Activated B cell treated with CpG ODN at 0.5 μM for 24 hours (primary cell): ENCODE results near the gene AHNAK2. TPM values are rescaled to one million over a fixed set of nuclear protein-coding genes. Genes with fewer than 3 reads are reported as not detected.

Experiments
- ATAC-seq: fragments of 200-7000 bp; cut with Tn5 transposase; one replicate; pipeline ENCODE4 v1.10.0; 2021; ENCODE audit warnings: low read depth, mild to moderate bottlenecking, moderate library complexity
- CTCF ChIA-PET: fragments of 350-600 bp; sonication (Branson Sonifier 250); formaldehyde crosslinking; loops from one replicate; lab custom pipeline; 2021; ENCODE audit warnings: antibody characterized with exemption; lab: Charles Lee
- POLR2A ChIA-PET: fragments of 350-600 bp; sonication (Branson Sonifier 250); formaldehyde crosslinking; loops from one replicate; lab custom pipeline; 2021; ENCODE audit warnings: antibody characterized with exemption; lab: Charles Lee
- DNase-seq: peaks from one replicate; pipeline ENCODE4 v3.0.0; 2022
- H3K27ac Mint-ChIP-seq: one replicate; pipeline ENCODE4 v1.8.0; 2020; ENCODE audit warnings: mixed read lengths
- H3K27me3 Mint-ChIP-seq: one replicate; pipeline ENCODE4 v1.8.0; 2021; ENCODE audit warnings: mixed read lengths
- H3K36me3 Mint-ChIP-seq: one replicate; pipeline ENCODE4 v1.8.0; 2021; ENCODE audit warnings: low read depth, mixed read lengths
- H3K4me1 Mint-ChIP-seq: one replicate; pipeline ENCODE4 v1.8.0; 2021; ENCODE audit warnings: mixed read lengths
- H3K4me3 Mint-ChIP-seq: one replicate; pipeline ENCODE4 v1.8.0; 2020; ENCODE audit warnings: mild to moderate bottlenecking, mixed read lengths
- H3K9me3 Mint-ChIP-seq: one replicate; pipeline ENCODE4 v1.8.0; 2020; ENCODE audit warnings: mixed read lengths
- CTCF ChIP-seq: fragments of 200-600 bp; IDR thresholded peaks from one replicate; pipeline ENCODE4 v1.8.0; 2022; ENCODE audit warnings: antibody characterized with exemption, mild to moderate bottlenecking
- intact Hi-C: fragments of 100-400 bp; cut with micrococcal nuclease; formaldehyde crosslinking; loops from one replicate; pipeline ENCODE4 v1.15.1; 2024
- total RNA-seq: library from RNA; stranded (reverse); gene quantifications from 2 replicates; pipeline ENCODE4 v1.2.3, GENCODE V29; 2022

Gene AHNAK2
- total RNA-seq, 1 donor from 2014 or later: not detected

- CTCF ChIA-PET: no interaction called here
- Mint-ChIP-seq H3K9me3 (no peaks in the 10 kb centered on the region), H3K36me3 (peaks cover 15% of the 10 kb centered on the region), H3K4me3 (no peak overlapping the region), H3K27me3 (no peaks in the 10 kb centered on the region), H3K4me1 (peaks cover 64% of the 10 kb centered on the region), H3K27ac (no peak overlapping the region)
- no peak for TF ChIP-seq CTCF
- intact Hi-C loops: no loop called here
- POLR2A ChIA-PET: interaction anchor here (0.6 kb wide), 2 partner anchors 13 to 52 kb away, joined by 3 to 4 read pairs; no protein-coding TSS in a partner anchor
- ATAC-seq: no peak
- no peak for DNase-seq
These were observed 40.2 kb upstream of the AHNAK2 start for GRCh38 chr14:105018414-105018813.

- intact Hi-C loops: no loop called here
- no peak for DNase-seq
- Mint-ChIP-seq H3K36me3 (peaks cover 23% of the 10 kb centered on the region), H3K27me3 (no peaks in the 10 kb centered on the region), H3K9me3 (no peaks in the 10 kb centered on the region), H3K4me3 (no peak overlapping the region), H3K27ac (no peak overlapping the region), H3K4me1 (peaks cover 66% of the 10 kb centered on the region)
- ChIA-PET POLR2A (no interaction called here), CTCF (interaction anchor here (1.2 kb wide), 1 partner anchor 29 kb away, joined by 4 read pairs; no protein-coding TSS in a partner anchor)
- no peak for TF ChIP-seq CTCF
- no peak for ATAC-seq
These were observed 37.7 kb upstream of the AHNAK2 start for GRCh38 chr14:105015905-105016304.

GRCh38 chr14:105015242-105015641 lies 37.1 kb upstream of the AHNAK2 start:
- peaks cover 66% of the 10 kb centered on the region for H3K4me1 Mint-ChIP-seq
- ATAC-seq (no peak), DNase-seq (no peak)
- no peaks in the 10 kb centered on the region for H3K9me3 Mint-ChIP-seq
- CTCF ChIA-PET: interaction anchor here (1.2 kb wide), 1 partner anchor 30 kb away, joined by 4 read pairs; no protein-coding TSS in a partner anchor
- TF ChIP-seq CTCF: no peak
- no peak overlapping the region for H3K4me3 Mint-ChIP-seq
- POLR2A ChIA-PET: interaction anchor here (0.6 kb wide), 1 partner anchor 65 kb away, joined by 4 read pairs; no protein-coding TSS in a partner anchor
- no peaks in the 10 kb centered on the region for H3K27me3 Mint-ChIP-seq
- intact Hi-C loops: no loop called here
- no peak overlapping the region for H3K27ac Mint-ChIP-seq
- peaks cover 29% of the 10 kb centered on the region for H3K36me3 Mint-ChIP-seq

- Mint-ChIP-seq H3K4me1 (peaks cover 60% of the 10 kb centered on the region), H3K27me3 (no peaks in the 10 kb centered on the region), H3K4me3 (no peak overlapping the region), H3K9me3 (no peaks in the 10 kb centered on the region), H3K36me3 (peaks cover 34% of the 10 kb centered on the region), H3K27ac (no peak overlapping the region)
- DNase-seq (no peak), ATAC-seq (no peak)
- ChIA-PET POLR2A (interaction anchor here (0.6 kb wide), 1 partner anchor 66 kb away, joined by 4 read pairs; no protein-coding TSS in a partner anchor), CTCF (no interaction called here)
- no peak for TF ChIP-seq CTCF
- intact Hi-C loops: no loop called here
These were observed 36.5 kb upstream of the AHNAK2 start for GRCh38 chr14:105014631-105015030.

GRCh38 chr14:105014032-105014431 lies 35.9 kb upstream of the AHNAK2 start:
- CTCF ChIA-PET: no interaction called here
- intact Hi-C loops: no loop called here
- TF ChIP-seq CTCF: no peak
- ATAC-seq: no peak
- Mint-ChIP-seq H3K27me3 (no peaks in the 10 kb centered on the region), H3K27ac (no peak overlapping the region), H3K4me3 (no peak overlapping the region), H3K36me3 (peaks cover 40% of the 10 kb centered on the region), H3K4me1 (peaks cover 54% of the 10 kb centered on the region), H3K9me3 (no peaks in the 10 kb centered on the region)
- POLR2A ChIA-PET: no interaction called here
- DNase-seq: no peak
